ENCODE data around the gene CHADL.
"Not testable (repeated sequence)": the region's sequence is repeated elsewhere in the genome, so short reads cannot be mapped to it uniquely, and the experiment has no call there.

The CHADL gene, protein sequence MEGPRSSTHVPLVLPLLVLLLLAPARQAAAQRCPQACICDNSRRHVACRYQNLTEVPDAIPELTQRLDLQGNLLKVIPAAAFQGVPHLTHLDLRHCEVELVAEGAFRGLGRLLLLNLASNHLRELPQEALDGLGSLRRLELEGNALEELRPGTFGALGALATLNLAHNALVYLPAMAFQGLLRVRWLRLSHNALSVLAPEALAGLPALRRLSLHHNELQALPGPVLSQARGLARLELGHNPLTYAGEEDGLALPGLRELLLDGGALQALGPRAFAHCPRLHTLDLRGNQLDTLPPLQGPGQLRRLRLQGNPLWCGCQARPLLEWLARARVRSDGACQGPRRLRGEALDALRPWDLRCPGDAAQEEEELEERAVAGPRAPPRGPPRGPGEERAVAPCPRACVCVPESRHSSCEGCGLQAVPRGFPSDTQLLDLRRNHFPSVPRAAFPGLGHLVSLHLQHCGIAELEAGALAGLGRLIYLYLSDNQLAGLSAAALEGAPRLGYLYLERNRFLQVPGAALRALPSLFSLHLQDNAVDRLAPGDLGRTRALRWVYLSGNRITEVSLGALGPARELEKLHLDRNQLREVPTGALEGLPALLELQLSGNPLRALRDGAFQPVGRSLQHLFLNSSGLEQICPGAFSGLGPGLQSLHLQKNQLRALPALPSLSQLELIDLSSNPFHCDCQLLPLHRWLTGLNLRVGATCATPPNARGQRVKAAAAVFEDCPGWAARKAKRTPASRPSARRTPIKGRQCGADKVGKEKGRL

GRCh38 chr22:41240377-41241132, at the start of gene CHADL:
CHADL (minus strand) TSS chr22:41240931; CDS start chr22:41240881, 50 bp downstream.
- no peak for DNase-seq

- no peak for DNase-seq
These were observed 48.9 kb upstream of the CHADL start for GRCh38 chr22:41289671-41290070.

DNA sequence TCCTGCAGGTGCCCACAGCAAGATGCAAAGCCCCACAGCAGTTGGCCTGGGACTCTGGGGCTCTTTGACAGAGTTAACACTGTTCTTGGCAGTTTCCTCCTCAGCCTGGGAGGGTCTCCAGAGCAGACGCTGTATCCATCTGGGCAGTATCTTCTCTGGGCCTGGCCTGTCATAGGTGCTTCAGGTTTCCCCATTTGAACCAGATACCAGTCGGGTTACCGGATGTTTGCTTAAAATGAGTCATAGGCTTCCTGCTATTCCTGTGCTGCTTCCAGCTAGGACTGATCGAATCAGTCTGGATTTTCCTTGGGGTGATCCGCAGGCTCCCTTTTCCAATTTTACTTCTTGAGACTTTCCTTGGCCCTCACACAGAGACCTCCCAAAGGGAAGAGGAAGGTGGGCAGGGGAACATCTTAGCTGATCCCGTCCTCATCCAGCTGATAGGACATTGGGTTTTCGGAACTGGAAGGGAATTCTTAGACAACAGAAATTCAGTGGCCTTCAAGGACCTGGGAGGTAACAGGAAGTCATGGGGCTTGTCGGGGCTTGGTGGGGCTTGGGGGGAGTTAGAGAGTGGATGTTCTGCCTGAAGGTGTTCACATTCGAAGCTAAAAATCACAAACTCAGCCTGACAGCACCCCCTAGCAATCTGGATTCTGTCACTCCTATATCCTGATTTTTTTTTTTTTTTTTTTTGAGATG, 47.7 kb upstream of the CHADL start:
- peak; percentile 32 for DNase-seq

DNA sequence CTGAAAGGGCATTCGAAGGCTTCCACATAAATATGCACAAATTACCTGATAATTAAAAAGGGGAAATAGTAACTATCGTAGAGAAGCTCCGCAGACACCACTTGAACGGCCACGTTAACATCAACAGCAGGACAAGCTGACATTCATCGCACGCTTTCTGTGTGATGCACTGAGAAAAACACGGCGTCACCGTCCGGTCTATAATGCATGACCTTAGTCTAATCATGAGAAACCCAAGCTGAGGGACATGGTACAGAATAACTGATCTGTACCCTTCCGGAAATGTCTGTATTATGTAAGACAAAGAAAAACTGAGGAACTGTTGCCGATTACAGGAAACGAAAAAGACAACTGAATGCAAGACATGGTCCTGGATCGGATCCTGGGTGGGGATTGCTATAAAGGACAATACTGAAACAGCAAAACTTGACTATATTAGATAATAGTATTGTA, 45.9 kb upstream of the CHADL start:
- peak; percentile 75 for DNase-seq

DNA sequence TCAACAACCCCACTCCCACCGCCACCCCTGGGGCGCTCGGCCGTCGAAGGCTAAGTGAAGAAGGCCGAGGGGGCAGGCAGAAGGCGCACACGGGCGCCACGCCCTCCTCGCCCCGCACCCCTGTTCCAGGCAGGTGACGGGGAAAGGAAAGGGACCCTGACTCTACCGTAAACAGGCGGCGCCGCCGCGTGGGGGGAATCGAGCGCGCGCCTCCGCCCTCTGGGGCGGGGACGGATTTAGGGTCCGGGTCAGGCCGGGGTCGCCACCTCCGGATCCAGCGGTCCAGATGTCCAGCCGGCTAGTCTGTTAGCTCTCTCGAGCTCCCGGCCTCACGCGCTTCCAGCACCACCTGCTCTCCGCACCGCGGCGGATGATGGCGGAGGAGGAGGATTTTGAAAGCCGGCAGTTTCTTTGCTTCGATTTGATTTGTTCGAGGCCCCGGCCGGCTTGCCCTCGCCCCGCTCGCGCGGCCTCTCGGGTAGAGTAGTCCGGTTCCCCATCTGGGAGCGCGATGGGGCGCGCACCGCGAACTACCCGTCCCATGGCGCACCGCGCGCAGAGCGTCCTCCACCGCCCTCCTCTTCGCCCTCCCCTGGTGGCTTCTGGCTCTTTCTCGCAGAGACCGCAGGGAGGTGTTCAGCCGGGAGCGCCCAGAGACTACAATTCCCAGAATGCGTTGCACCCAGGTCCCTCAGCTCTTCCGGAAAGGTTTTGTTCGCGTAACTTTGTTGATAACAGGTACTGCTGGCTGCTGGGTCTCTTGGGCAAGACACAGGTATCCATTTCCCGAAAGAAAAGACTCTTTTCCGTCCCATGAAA, 45.3 kb upstream of the CHADL start, which contains the start of gene RANGAP1:
Gene RANGAP1 (minus strand): TSS at position 368 of the 819 bp plus-strand sequence. CDS start 5,143 bp downstream, outside the sequence.
- peak; percentile 100 for DNase-seq

GRCh38 chr22:41285441-41285819, 44.7 kb upstream of the CHADL start:
- peak; percentile 79 for DNase-seq

DNA sequence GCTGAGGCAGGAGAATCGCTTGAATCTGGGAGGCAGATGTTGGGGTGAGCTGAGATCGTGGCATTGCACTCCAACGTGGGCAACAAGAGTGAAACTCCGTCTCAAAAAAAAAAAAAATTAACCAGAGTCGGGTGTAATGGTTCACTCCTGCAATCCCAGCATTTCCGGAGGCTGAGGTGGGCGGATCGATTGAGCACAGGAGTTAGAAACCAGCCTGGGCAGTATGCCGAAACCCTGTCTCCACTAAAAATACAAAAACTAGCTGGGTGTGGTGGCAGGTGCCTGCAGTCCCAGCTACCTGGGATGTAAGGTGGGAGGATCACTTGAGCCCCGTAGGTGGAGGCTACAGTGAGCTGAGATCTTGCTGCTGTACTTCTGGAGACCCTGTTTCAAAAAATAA, 43.7 kb upstream of the CHADL start:
- no peak for DNase-seq

DNA sequence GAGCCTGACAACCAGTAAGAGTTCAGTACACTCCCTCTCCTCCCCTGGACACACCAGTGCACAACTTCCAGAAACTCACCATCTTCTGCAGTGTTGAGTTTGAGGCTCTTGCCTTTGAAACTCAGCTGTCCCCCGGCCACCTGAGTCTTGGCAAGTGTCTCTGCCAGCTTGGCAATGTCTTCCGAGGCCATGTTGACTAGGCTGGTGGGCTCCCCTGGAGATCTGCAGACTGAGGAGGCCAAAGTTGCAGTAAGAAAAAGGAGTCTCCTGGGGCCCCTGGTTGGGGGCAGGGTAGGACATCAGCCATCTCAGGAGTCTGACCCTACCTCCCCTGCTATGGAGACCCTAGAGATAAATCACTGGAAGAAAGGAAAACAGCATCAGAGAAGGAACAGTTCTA, 40.1 kb upstream of the CHADL start:
- DNase-seq: no peak

- DNase-seq: peak; percentile 77
These were observed 39.3 kb upstream of the CHADL start for GRCh38 chr22:41280065-41280464.

DNA sequence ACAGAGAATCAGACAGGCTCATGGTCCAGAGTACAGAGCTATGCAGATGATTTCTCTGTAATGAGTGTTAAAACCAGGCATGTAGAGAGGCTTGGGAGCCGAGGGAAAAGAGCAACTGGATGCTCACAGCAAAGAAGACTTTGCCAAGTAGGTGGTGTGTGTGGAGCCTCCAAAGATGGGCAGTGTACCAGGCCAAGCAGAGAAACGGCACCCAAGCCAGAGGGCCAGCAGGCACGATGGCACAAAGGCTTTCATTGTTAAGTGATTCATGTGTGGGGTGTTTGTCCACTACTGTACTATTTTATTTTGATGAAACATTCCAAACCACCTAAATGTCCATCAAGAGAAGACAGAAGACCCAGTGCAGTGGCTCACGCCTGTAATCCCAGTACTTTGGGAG, 34.1 kb upstream of the CHADL start:
- no peak for DNase-seq

DNA sequence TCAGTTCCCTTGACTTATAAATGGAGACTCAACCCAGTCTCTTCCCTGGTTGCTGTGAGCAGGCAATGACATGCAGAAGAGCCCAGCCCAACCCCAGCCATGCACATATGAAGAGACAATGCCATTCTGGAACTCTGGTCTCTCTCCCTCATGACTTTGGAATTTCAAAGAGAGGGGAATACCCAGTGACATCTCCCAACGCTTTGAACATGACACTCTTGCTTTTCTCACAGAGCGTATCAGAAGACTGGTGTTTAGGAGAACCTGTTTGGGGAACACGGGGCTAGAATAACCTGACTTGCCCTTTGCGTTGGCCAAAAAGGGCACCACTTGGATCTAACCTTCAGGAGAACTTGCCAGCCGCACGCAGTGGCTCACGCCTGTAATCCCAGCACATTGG, 32.4 kb upstream of the CHADL start:
- DNase-seq: no peak

DNA sequence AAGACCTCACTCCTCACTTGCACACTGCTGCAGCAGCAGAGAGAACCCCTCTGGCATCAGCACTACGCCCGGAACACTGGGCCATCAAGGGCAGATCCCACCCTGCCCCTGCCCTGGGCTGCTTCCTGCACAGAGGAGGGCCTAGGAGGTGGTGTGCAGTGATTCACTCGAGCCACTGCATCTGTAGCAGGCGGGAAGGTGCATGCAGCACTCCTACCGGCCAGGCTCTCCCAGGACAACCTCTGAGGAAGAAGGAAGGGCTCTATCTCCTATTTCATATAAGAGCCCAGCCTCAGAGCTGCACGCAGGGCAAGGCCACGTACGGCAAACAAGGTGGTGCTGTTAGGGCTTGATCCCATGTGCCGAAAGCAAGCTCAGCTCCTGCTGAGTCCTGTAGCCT, 31.1 kb upstream of the CHADL start:
- DNase-seq: no peak

GRCh38 chr22:41267958-41268357, 27.2 kb upstream of the CHADL start:
- DNase-seq: no peak

DNA sequence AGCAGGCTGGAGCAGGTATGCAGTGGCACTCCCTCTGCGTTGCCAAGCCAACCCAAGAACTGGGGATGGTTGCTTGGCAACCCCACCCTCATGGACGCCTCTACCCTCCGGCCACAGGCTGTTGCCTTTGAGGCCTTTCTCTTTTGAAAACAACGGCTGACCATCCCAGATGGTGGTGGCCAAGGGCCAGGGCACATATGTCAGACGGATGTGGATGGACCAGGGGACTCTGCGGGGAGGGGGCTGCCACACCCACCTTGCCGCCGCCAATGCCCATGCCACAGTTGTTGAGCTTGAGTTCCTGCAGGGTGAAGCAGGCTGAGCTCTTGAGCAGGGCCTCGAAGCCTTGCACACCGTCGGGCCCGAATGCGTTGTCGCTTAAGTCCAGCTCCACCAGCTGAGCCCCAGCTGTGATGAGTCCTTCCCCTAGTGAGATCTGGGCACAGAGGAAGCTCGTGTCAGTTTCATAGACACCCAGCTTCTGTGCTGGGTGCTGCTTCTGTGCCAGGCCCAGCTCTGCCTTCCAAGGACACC, 23.7 kb upstream of the CHADL start:
- DNase-seq: no peak

DNA sequence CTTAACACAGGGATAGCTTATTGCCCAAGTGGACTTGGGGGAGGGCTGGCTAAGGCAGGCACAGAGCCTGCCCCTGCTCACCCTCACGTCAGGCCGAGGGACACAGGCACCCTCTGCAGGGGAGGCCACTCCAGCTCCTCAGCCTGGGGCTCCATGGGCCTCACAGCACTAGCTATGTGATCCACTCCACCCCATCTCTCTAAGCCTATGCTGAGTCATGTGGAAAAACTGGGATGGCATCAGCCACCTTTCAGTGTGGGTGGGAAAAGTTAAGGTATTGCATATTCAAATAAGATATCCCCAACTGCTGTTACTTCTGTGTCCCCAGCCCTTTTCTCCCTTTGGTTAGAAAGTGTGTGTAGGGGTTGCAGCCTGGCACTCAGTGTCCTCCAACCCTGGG, 23.0 kb upstream of the CHADL start:
- no peak for DNase-seq

DNA sequence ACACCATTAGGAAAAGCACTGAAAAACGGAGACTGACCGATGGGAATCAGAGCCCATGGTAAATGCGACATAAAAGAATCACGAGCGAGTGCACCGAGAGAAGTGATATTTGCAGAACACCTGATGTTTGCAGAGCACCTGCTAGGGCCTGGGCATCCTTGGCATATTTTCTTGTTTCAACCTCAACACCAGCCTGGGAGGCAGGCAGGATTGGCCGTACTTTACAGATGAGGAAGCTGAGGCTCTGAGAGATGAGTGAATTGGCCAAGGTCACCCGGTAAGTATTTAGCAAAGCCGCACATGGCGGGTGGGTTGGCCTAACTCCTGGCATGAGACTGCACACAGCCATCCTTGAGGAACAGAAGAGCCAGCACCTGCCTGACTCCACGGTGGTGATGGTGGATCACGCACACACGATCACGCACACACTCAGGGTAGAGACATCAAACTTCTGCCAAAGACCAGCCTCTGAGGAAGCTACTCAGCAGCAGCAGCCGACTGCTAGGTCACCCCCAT, 21.6 kb upstream of the CHADL start:
- DNase-seq: no peak

GRCh38 chr22:41261541-41262249, 21.0 kb upstream of the CHADL start:
- no peak for DNase-seq

- DNase-seq: no peak
These were observed 20.1 kb upstream of the CHADL start for GRCh38 chr22:41260871-41261270.

DNA sequence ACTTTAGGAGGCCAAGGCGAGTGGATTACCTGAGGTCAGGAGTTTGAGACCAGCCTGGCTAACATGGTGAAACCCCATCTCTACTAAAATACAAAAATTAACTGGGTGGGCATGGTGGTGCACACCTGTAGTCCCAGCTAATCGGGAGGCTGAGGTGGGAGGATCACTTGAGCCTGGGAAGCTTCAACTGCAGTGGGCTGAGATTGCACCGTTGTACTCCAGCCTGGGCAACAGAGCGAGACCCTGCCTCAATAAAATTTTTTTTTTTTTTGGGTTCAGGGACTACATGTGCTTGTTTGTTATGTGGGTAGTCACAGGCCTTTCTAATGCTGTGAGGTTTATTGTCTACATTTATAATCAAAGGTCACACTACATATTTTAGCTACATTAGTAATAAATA, 19.0 kb upstream of the CHADL start:
- not testable (repeated sequence) for DNase-seq

DNA sequence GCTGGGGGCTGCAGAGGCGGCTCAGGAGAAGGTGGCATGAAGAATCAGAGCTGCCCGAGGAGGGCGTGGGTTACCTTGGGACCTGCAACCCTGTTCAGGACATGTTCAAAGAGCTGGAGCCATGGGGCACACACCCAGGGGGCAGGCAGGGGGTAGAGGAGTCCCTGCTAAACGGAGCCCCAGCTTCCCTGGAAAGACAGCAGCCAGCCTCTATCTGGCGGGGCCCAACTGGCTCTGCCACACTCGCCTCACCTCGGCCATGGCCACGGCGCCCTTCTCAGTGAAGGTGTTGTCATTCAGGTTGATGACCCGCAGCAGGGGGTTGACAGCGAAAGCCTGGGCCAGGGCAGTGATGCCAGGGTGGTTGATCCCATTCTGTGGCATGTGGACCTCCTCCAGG, 17.0 kb upstream of the CHADL start:
- no peak for DNase-seq
